Fibroblast of skin of left quadriceps (primary cell): ENCODE results near the gene TAF1C.
"Not testable (repeated sequence)": the region's sequence is repeated elsewhere in the genome, so short reads cannot be mapped to it uniquely, and the experiment has no call there.

Experiments used
- DNase-seq, 2 experiments: peaks; one replicate each; pipeline ENCODE4 v3.0.0-alpha.2; 2013; ENCODE audit warnings: low read depth in 2 of 2

TAF1C gene

GRCh38 chr16:84186685-84187437 lies at the start of gene TAF1C:
TSS of gene TAF1C (minus strand) at chr16:84187057. CDS start at chr16:84184988, 2,069 bp downstream.
- peak; percentile 86 to 88 for DNase-seq

- no peak for DNase-seq
These were observed 47.7 kb upstream of the TAF1C start for GRCh38 chr16:84234321-84235241.

- DNase-seq, result no peak
These were observed 46.9 kb upstream of the TAF1C start for GRCh38 chr16:84233748-84234147.

- no peak for DNase-seq
These were observed 46.1 kb upstream of the TAF1C start for GRCh38 chr16:84232969-84233368.

GRCh38 chr16:84232060-84232459 lies 45.2 kb upstream of the TAF1C start:
- no peak for DNase-seq

- DNase-seq, result no peak
These were observed 42.6 kb upstream of the TAF1C start for GRCh38 chr16:84229471-84229870.

GRCh38 chr16:84228256-84228838 lies 41.5 kb upstream of the TAF1C start:
- peak; percentile 20 to 24 for DNase-seq

GRCh38 chr16:84227548-84227947 lies 40.7 kb upstream of the TAF1C start:
- DNase-seq, result no peak

- no peak for DNase-seq
These were observed 39.2 kb upstream of the TAF1C start for GRCh38 chr16:84226026-84226425.

GRCh38 chr16:84225571-84225970 lies 38.7 kb upstream of the TAF1C start:
- DNase-seq, result no peak

GRCh38 chr16:84225126-84225525 lies 38.3 kb upstream of the TAF1C start:
- DNase-seq, result no peak

- no peak for DNase-seq
These were observed 37.7 kb upstream of the TAF1C start for GRCh38 chr16:84224554-84224953.

- no peak for DNase-seq
These were observed 36.6 kb upstream of the TAF1C start for GRCh38 chr16:84223456-84223855.

GRCh38 chr16:84220851-84221250 lies 34.0 kb upstream of the TAF1C start:
- no peak for DNase-seq

GRCh38 chr16:84218956-84219355 lies 32.1 kb upstream of the TAF1C start:
- DNase-seq, result no peak

GRCh38 chr16:84218176-84218823 lies 31.4 kb upstream of the TAF1C start:
- no peak for DNase-seq

GRCh38 chr16:84216144-84216543 lies 29.3 kb upstream of the TAF1C start:
- not testable (repeated sequence) for DNase-seq

GRCh38 chr16:84215531-84215930 lies 28.7 kb upstream of the TAF1C start:
- no peak for DNase-seq

GRCh38 chr16:84214451-84215066 lies 27.7 kb upstream of the TAF1C start:
- DNase-seq, result no peak

- DNase-seq, result no peak
These were observed 25.8 kb upstream of the TAF1C start for GRCh38 chr16:84212631-84213030.

- DNase-seq, result no peak
These were observed 25.3 kb upstream of the TAF1C start for GRCh38 chr16:84212154-84212553.
